ENCODE data around the gene CACNB1.

CACNB1 gene

DNA sequence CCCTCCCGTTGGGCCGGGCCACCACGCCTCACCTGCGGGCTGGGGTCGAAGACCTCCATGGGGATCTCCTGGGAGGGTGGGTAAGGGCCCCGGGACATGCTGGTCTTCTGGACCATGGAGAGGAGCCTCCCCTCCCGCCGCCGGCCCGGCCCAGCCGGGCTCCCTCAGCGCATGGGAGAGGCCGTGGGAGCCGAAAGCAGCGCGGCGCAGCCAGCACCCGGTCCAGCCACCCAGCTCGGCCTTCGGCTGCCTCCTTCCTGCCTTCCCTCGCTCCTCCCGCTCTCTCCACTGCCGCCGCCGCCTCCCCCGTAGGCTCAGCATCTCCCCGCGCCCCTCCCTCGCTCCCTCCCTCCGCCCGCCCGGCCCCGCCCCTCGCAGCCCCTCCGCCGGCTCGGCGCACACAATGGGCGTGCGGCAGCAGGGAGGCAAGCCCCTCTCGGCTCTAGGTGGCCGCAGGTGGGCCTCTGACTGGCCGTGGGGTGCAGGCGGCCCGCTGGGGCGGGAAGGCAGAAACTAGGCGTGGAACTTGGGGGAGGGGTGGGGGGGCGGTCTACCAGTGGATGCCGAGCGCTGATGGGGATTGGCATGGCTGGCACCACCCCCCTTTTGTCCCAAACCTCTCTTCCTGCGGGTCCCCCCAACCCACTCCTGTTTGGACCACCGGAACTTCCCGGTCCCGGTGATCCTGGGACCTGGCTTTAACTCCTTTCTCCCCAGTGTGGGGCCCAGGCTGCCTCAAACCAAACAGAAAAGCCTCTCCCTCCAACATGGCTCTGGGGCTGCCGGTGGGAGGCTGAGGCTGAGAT is at the start of gene CACNB1:
CACNB1 (minus strand) TSS at position 290 of the 806 bp plus-strand sequence; CDS start at position 116, 174 bp downstream.
- peak; percentile 75 for ATAC-seq

DNA sequence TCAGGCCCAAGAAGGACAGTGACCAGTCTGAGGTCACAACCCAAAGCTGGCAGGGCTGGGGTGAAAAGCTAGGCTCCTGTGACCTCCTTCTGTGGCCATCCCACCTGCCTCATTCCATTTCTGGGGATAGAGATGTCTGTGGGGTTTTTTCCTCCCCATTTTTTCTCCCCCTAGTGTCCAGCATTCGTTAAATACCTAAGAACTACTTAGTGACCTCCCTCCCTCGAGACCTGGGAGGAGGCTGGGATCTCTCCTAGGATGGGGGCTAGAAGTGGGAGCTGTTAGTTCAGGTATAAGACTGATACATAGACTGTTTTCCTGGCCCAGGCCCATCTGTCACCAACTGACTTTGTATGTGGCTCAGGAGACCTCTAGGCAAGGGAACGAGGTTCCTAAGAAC is 48.8 kb upstream of the CACNB1 start:
- ATAC-seq (no peak), DNase-seq (ENCODE audit: low spot score in 2 of 2) (no peak)
- peaks cover 7% of the 10 kb centered on the region for H3K36me3 Mint-ChIP-seq
- peaks cover 14% of the 10 kb centered on the region for H3K4me1 Mint-ChIP-seq
- H3K27ac Mint-ChIP-seq: no peak overlapping the region
- H3K9me3 Mint-ChIP-seq: no peaks in the 10 kb centered on the region
- no peak overlapping the region for H3K4me3 Mint-ChIP-seq

More for the DNA sequence above, at the start of gene CACNB1:
- peak; percentile 62 to 82 for DNase-seq (ENCODE audit: low spot score in 2 of 2)
- Mint-ChIP-seq H3K9me3 (no peaks in the 10 kb centered on the region), H3K4me3 (peak within 1 kb of the TSS; percentile 95), H3K4me1 (peaks cover 76% of the 10 kb centered on the region), H3K36me3 (peaks cover 47% of the 10 kb centered on the region), H3K27ac (peak within 1 kb of the TSS; percentile 83)

GRCh38 chr17:39244600-39245570 is 47.4 kb upstream of the CACNB1 start:
- H3K4me3 Mint-ChIP-seq: no peak overlapping the region
- H3K9me3 Mint-ChIP-seq: no peaks in the 10 kb centered on the region
- H3K4me1 Mint-ChIP-seq: peaks cover 17% of the 10 kb centered on the region
- H3K27ac Mint-ChIP-seq: no peak overlapping the region
- peak; percentile 84 to 94 for DNase-seq (ENCODE audit: low spot score in 2 of 2)
- ATAC-seq: peak; percentile 92
- H3K36me3 Mint-ChIP-seq: peaks cover 7% of the 10 kb centered on the region

DNA sequence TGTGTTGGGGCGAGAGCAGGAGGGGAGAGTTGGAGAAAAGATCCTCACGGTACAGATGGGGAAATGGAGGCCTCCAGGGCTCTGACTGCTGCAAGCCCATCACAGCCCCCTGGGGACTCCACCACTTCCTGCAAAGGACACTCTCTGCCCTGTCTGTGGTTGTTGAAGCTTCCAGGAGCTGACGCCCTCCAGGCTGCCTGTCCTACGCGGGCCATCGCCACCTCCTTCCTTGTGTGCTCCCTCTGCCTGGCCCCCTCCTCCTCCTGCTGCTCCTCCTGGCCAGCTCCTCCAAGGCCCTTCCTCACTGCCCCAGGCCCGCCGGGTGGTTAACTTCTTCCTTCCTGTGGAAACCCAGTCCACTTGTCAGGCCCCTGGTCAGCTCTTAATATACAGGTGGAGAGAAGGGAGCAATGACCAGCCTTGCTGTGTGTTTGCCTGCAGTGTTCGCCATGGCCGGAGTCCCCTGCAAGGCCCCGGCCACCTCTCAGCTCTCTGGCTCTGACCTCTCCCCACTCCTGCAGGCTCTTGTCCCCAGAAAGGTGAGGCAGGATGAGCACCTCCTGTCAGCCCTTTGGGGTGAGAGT is 46.6 kb upstream of the CACNB1 start:
- ATAC-seq (no peak), DNase-seq (ENCODE audit: low spot score in 2 of 2) (no peak)
- no peak overlapping the region for H3K27ac Mint-ChIP-seq
- H3K36me3 Mint-ChIP-seq: peaks cover 3% of the 10 kb centered on the region
- peaks cover 25% of the 10 kb centered on the region for H3K4me1 Mint-ChIP-seq
- H3K9me3 Mint-ChIP-seq: no peaks in the 10 kb centered on the region
- no peak overlapping the region for H3K4me3 Mint-ChIP-seq

DNA sequence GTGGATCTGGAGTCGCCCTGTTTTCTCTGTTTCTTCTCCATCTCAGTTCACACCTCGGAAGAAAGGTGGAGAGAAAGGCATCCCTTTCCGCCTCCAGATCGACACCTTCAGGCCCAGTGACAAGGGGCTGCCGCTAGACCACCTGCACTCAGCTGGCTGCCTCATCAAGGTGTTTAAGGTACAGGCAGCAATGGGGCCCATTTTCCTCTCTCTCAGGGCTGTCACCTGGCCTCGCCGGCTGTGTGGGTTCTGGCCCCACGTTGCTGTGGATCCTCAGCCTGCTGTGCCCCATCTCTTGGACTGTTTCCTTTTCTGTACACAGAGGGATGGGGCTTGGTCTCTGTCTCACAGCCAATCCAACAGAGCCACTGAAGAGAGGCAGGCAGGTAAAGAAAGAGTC is 45.7 kb upstream of the CACNB1 start:
- peaks cover 34% of the 10 kb centered on the region for H3K4me1 Mint-ChIP-seq
- no peak for DNase-seq (ENCODE audit: low spot score in 2 of 2)
- no peaks in the 10 kb centered on the region for H3K36me3 Mint-ChIP-seq
- no peak overlapping the region for H3K4me3 Mint-ChIP-seq
- ATAC-seq: no peak
- H3K27ac Mint-ChIP-seq: no peak overlapping the region
- H3K9me3 Mint-ChIP-seq: no peaks in the 10 kb centered on the region

DNA sequence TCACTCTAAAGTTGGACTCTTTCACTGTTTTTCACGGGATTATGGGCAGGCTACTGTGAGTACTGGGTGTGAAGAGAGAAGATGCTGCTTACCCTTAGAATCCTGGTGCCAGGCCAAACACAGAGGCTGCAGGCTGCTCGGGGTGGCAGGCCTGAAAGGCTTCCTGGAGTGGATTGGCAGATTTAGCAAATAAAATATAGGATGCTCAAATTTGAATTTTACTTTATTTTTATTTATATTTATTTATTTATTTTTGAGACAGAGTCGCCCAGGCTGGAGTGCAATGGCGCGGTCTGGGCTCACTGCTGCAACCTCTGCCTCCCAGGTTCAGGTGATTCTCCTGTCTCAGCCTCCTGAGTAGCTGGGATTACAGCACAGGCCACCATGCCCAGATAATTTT is 43.2 kb upstream of the CACNB1 start:
- ATAC-seq (no peak), DNase-seq (ENCODE audit: low spot score in 2 of 2) (no peak)
- H3K4me1 Mint-ChIP-seq: peaks cover 48% of the 10 kb centered on the region
- no peaks in the 10 kb centered on the region for H3K36me3 Mint-ChIP-seq
- H3K4me3 Mint-ChIP-seq: no peak overlapping the region
- H3K9me3 Mint-ChIP-seq: no peaks in the 10 kb centered on the region
- no peak overlapping the region for H3K27ac Mint-ChIP-seq

DNA sequence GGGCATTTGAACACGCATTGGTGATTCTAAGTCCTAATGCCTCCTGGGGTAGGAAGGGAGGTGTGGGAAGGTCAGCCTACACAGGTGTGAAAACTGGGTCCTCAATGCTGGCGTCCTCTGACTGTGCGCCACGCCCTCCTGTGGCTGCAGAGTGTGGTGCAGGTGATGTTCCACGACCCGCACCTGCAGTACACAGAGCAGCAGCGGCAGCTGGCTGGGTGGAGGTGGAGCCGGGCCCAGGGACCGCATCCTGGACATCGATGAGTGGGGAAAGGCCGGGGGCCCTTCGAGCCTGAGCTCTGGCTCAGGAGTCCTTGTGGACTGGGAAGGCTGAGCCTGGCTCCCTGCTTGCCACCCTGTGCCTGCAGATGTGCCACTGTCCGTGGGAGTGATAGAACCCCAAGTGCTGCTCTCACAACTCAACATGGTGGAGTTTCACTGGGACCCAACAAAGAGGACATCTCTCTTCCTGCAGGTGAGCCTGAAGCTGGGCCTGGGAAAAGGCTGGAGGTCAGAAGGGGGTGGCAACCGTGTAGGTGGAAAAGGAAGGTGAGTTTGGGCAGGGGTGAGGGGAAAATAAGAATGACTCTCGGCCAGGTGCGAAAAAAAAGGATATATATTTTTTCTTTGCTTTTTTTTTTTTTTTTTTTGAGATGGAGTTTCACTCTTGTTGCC is 42.3 kb upstream of the CACNB1 start:
- ATAC-seq (peak; percentile 55), DNase-seq (ENCODE audit: low spot score in 2 of 2) (peak; percentile 58 to 83)
- Mint-ChIP-seq H3K4me3 (peak overlapping the region; percentile 71), H3K4me1 (peaks cover 50% of the 10 kb centered on the region), H3K9me3 (no peaks in the 10 kb centered on the region), H3K36me3 (no peaks in the 10 kb centered on the region), H3K27ac (no peak overlapping the region)

GRCh38 chr17:39238311-39238972 is 41.0 kb upstream of the CACNB1 start:
- DNase-seq (ENCODE audit: low spot score in 2 of 2) (peak; percentile 47 to 86), ATAC-seq (peak; percentile 92)
- H3K36me3 Mint-ChIP-seq: no peaks in the 10 kb centered on the region
- H3K4me3 Mint-ChIP-seq: peak overlapping the region; percentile 71
- H3K27ac Mint-ChIP-seq: peak overlapping the region; percentile 92
- H3K9me3 Mint-ChIP-seq: no peaks in the 10 kb centered on the region
- H3K4me1 Mint-ChIP-seq: peaks cover 38% of the 10 kb centered on the region

DNA sequence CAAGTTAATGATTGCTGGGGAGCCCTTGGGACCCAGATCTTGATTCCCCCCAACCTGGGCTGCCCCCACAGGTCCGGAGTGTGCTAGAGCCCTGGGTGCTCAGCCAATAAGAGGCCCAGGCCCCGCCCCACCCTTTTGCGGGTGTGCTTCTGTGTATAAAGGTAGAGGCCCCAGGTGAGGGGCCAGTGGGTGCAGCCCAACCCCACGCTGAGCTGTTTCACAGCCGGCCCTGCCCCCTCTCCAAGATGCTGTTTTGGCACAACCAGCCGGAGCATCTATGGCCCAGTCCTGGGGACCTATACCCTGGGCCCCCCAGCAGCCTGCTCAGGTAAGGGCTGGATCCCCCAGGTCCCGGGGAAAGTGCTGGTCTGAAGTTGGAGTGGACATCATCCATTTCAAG is 40.1 kb upstream of the CACNB1 start:
- Mint-ChIP-seq H3K9me3 (no peaks in the 10 kb centered on the region), H3K27ac (peak overlapping the region; percentile 92), H3K4me3 (peak overlapping the region; percentile 71), H3K4me1 (peaks cover 38% of the 10 kb centered on the region), H3K36me3 (no peaks in the 10 kb centered on the region)
- ATAC-seq (no peak), DNase-seq (ENCODE audit: low spot score in 2 of 2) (no peak)

DNA sequence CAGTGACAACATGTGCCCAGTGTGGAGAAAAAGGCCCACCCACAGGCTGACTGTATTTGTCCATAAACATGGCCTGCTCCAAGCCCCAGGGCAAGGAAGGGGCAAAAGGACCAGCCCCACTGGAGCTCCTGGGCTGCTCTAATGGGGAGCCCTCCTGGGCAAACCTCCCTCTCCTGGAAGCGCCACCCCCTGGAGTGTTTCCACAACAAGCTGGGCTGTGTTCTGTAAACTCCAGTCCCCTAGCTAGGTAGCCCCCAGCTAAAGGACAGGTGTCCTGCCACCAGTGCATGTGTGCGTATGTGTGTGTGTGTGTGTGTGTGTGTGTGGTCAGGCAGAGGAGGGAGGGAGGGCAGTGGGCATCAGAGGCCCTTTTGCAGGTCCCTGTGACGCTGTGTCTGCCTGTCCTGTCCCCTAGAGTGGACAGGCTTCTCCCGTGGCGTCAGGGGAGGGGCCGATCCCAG is 39.5 kb upstream of the CACNB1 start:
- Mint-ChIP-seq H3K4me3 (no peak overlapping the region), H3K4me1 (peaks cover 43% of the 10 kb centered on the region), H3K9me3 (no peaks in the 10 kb centered on the region), H3K27ac (no peak overlapping the region), H3K36me3 (peaks cover 4% of the 10 kb centered on the region)
- DNase-seq (ENCODE audit: low spot score in 2 of 2): no peak
- ATAC-seq: no peak

DNA sequence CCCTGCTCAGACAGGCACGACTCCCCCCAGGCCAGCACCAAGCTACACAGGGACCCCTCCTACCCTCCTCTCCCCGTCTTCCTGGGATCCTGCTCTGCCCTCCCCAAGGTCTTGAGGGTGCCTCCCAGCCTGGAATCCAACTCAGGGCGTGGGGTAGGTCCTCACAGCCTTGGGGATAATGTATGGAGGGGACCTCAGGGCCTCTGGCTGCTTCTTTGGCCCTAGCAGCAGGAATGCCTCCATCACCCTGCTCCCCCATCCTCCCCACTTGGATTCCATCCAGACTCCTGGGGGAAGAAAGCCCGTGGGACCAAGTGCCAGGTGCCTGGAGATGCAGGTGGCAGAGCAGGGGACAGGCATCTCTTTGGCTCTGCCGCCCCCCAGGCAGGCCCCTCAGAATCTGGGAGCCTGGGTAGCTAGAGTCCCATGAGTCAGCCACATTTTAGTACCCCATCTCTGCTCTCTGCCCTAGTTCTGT is 39.0 kb upstream of the CACNB1 start:
- no peaks in the 10 kb centered on the region for H3K9me3 Mint-ChIP-seq
- DNase-seq (ENCODE audit: low spot score in 2 of 2) (no peak), ATAC-seq (no peak)
- no peak overlapping the region for H3K4me3 Mint-ChIP-seq
- H3K27ac Mint-ChIP-seq: peak overlapping the region; percentile 67
- peaks cover 4% of the 10 kb centered on the region for H3K36me3 Mint-ChIP-seq
- H3K4me1 Mint-ChIP-seq: peaks cover 48% of the 10 kb centered on the region

- ATAC-seq (peak; percentile 69), DNase-seq (ENCODE audit: low spot score in 2 of 2) (peak in 1 of 2 donors; percentile 72)
- H3K4me3 Mint-ChIP-seq: no peak overlapping the region
- H3K4me1 Mint-ChIP-seq: peaks cover 51% of the 10 kb centered on the region
- peaks cover 4% of the 10 kb centered on the region for H3K36me3 Mint-ChIP-seq
- H3K9me3 Mint-ChIP-seq: no peaks in the 10 kb centered on the region
- peak overlapping the region; percentile 67 for H3K27ac Mint-ChIP-seq
Measured at GRCh38 chr17:39235555-39236449, 38.3 kb upstream of the CACNB1 start.
